HG03025 (cell line): Measurements from ENCODE around the gene CDK5R2.

Experiments used
- ATAC-seq: cut with Tn5 transposase; IDR thresholded peaks from one replicate; pipeline ENCODE4 v1.9.1; 2021; ENCODE audit warnings: mild to moderate bottlenecking, moderate library complexity; ENCODE audit not compliant: unreplicated experiment, low FRiP score

CDK5R2 gene

DNA sequence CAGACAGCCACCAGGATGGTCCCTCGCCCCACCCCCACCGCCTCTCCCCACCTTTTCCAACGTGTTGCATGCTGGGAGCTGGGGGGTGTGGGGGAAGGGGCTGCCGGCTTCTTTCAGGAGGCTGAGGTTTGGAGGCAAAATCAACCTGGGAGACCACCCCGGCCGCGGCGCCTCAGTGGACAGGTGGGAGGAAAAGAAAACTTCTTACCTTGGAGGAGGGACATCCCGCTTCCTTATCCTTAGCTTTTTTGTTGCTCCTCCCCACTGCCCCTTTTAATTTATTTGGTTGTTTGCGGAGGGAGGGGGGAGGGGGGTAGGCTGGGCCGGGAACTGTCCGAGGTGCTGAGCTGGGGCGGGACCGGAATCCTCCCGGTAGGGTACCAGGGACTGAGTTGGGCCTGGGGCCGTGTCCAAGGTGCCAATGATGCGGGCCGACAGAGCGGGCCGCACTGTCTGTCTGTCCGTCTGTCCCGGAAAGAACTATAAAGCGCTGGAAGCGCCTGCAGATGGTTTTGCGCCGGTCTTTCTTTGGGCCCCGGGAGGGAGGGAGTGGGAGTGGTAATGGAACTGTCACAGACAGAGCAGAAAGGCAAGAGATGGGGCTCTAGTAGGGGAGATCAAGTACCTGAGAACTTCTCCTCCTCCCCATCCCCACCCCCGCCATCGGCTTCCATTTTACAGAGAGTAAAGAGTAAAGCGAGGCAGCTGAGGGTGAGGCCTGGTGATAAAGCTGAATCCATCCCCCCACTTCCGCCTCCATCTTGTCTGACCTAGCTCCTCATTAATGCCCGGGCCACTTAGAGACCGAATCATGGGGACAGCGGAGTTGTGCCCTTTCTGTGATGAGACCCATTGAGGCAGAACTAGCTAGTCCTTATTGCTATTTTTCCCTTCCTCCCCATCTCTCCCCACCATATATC, 2.4 kb downstream of the CDK5R2 start:
- ATAC-seq, result no peak

DNA sequence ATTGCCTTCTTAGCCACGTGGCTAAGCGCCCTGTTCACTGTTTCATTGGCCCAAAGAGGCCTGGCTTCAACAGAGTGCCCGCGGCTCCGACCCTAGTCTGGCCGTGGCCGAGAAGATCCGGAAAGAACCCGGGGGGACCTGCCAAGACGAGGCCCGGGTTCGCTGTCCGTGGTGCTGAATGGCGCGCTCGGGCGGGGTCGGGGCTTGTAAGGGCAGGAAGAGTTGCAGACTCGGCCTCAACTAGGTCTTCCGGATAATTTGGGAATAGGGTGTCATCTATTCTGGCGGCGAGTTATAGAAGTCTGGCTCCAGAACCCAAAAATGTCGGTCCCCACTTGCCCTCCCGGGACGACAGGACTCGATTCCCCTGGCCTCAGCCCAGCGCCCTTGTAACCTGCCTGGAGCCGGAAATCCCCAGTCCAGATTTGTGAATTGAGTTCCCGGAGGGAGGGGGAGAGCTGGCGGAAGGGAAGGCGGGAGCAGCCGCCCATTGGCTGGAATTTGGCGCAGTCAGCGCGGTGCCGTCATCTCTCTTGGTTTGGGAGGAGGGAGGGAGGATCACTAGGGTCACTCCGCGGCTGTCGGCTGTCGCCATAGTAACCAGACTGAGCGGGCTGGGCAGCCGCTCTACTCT, 3.5 kb downstream of the CDK5R2 start:
- no peak for ATAC-seq

DNA sequence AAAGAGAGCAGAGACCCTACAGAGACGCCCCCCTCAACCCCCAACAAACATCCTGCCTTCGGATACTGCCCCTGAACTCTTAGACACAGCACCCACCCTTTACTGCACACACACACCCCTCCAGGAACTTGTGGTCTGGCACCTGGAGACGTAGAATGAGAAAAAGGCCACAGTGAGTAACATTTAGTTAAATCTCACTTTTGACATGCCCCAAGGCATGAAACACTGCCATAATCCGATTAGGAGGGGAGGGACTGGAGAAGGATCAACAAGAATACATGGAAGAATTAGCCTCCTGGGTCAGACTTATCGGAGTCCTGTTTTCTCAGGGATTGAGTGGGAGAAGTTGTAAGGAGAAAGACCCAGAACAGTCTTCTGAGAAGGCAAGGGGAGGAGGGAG, 4.1 kb downstream of the CDK5R2 start:
- ATAC-seq, result no peak

DNA sequence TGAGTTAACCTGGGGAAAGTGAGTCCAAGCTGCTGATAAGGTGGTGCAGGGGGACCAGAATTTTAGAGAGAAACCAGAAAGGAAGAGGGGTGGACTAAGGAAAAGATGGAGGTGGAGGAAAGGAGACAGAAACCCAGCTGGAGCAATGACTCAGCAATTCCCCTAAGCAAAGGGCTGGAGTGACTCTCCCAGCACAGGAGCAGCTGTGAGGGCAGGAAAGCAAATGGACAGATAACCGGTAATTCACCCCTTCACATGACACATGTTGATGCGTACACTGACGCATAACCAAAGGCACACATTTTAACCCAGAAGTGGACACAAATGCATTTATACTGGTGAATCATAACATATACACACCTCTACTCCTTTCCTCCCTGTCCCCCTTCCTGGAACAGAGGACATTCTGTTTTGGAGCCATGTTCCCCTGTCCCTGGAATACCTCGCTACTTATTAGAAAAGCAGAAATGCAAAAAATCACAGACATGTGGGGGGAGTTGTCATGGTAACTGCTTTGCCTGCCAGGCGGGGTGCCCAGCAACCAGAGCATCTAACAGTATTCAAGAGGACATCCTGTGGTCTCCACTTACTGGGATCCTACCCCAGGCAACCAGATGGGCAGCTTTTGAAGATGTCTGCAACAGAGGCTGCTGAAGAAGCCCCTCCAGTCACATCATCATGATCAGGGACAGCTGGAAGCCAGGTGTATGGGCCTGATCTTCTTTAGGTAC, 4.7 kb downstream of the CDK5R2 start:
- ATAC-seq, result no peak

DNA sequence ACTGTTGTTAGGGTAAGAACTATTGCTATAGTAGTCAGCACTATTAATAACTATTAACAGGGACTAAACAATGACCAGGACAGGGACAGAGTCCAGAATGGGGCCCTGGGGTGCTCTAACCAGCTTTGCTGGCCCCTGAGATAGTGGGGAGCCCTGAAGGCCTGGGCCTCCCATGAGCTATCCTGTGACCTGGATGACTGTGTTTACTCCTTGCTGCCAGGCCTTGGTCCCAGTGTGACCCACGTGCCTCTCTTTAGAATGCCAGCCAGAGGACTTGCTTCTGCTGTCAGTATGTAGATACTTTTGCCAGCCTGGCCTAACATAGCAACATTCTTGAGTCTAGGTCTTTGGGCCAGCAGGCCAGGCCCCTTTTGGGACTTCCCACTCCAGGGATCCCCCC, 11.4 kb downstream of the CDK5R2 start:
- no peak for ATAC-seq

DNA sequence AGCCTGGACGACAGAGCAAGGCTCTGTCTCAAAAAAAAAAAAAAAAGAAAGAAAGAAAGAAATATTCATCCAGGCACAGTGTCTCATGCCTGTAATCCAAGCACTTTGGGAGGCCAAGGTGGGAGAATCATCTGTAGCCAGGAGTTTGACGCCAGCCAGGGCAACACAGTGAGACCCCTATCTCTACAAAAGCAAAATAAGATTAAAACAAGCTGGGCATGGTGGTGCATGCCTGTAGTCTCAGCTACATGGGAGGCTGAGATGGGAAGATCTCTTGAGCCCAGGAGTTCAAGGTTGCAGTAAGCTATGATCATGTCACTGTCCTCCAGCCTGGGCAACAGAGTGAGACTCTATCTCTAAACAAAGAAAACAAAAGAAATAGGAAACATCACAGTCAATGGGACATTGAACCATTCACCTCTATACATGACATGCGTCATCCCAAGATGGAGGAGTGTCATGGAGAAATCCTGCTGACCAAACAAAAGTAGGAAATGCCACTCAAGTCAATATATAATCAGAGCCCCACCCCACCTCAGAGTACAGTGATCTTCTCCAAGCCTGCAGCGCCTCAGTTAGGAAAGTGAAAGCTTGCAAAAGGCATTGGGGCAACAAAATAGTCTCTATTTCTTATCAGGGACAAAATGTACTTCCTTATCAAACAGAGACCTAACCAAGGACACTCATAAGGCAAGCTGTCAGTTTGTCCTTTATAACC, 15.8 kb downstream of the CDK5R2 start:
- no peak for ATAC-seq

DNA sequence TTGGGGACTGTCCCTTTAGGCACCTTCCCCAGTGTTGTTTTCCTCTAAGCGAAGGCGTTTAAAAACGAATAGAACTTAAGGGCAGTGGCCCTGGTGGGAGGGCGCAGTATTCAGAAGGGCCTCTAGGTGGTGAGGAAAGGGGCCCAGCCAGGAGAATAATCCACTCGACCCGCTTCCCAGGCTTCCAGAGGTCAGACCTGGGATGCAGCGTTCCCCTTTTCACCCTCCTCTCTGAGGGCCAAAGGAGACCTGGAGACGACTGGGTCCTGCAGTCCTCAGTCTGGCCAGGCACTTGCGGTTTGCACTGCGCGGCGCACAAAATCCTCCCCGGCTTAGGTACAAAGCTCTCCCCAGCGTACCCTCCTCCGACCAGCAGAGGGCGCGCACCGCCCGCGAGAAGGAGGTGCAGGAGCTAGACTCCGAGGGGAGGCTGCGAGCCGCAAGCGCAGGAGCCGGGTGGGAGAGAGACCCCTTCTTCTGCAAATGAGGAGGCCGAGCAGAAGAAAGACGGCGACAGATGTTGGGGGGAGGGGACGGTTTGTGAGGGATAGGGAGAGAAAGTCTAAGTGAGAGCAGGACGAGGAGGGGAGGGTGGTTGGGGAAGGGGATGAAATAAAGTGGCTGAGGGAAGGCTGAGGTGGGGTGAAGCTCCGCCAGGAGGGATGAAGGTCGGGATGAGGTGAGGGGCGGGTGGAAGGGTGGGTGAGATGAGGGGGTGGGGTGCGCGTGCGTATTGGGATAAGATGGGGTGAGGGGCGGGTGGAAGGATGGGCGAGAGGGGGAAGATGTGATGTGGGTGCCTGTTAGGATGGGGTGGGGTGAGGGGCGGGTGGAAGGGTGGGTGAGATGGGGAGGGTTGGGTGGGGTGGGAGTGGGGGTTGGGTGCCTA, 20.6 kb downstream of the CDK5R2 start:
- ATAC-seq, result peak; percentile 83

DNA sequence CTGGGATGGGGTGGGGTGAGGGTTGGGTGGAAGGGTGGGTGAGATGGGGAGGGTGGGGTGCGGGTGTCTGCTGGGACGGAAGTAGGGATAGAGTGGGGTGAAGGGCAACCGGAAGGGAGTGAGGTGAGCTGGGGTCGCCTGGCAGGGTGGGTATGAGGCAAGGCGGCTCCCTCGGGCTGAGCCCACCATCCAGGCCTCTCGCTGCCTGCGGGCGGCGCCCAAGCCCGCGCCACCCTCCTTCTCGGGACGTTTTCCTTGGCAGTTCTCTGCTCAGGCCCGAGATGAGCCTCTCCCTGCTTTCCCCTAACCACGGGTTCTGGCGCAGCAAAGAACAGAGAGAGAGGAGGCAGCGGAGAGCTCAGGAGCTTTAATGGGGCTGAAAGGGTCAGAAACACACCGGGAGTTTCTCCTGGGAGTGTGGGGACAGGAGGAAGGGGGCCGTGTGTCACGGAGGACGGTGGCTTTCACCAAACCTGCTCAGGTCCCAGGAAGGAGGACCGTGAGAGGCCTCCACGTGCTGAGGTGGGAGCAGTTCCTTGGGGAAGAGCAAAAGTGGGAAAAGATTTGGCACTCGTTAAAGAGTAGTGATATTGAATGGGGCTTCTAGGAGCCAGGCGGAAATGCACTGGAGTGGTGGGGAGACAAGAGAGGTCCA, 21.4 kb downstream of the CDK5R2 start:
- no peak for ATAC-seq

DNA sequence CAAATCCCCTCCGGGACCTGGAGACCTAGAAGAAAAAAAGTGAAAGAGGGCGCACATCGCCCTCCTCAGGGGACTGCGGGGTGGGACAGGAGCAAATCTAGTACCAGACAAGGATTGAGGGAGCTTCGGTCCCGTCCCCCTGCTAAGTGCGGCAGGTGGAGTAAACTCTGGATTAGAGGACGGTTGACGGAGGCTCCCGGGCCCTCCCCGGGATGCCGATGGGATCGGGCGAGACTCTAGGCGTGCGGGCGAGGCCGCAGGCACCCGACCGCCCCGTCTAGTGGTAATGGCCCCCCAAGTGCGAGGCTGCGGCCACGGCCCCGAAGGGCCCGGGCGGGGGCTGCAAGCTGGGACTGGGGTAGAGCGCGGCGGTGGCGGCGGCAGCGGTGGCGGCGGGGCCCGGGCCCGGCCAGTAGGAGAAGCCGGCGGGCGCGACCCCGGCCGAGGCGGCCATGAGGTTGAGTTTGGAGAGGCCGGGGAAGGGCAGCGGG, 22.0 kb downstream of the CDK5R2 start:
- no peak for ATAC-seq

DNA sequence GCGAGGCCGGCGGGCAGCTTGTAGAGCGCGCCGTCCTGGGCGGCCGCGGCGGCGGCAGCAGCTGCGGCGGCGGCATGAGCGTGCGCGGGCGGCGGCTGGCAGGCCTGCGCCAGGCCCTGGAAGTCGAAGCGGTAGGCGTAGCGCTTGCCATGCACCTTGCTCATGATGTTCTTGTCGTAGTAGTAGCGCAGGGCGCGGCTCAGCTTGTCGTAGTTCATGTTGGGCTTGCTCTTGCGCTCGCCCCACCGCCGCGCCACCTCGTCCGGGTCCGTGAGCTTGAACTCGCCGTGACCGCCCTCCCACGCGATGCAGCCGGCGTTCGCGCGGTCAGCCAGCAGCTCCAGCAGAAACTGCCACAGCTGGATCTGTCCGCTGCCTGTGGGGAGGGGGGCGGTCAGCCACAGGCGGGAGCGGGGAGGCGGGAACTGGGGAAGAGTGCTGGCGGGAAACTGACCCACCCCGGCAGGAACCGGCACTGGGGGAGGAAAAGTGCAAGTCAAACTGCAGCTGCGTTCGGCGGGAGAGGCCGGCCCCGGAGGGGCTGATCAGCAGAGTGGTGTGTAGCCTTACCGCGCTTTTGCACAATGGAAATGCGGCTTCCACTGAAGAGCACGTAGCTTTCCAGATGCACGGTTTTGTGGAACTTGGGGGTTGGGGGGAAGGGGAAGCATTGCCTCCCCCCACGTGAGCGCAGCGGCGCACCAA, 22.6 kb downstream of the CDK5R2 start:
- no peak for ATAC-seq

DNA sequence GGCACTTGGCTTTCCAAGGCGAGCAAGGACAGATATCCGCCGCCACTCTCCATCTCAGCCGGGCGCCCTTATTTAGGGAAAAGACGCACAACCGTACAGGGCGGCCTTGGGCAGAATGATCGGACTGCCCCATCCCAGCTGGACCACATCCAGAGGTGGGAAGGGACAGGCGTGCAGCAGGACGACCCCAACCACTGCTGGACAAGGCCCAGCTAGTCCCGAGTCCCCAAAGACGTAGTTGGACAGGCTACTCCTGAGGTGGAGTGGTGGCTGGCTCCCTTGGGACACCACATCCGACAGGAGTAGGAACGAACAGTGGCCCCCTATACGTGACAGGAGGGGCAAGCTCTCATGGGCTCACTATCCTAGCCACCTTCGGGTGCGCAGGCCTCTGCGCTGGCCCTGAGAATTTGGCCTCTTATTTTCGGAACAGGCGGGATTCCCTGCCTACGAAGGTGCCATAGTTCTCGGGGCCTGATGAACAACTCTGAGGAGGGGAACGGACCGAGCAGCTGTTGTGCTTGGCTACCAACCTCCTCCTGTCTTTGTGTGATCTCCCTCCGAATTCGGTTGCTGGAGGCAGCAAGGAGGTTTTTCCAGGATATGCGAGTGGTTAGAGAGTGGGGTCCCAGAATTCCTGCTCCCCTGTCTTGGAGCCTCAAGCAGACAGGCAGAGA, 23.3 kb downstream of the CDK5R2 start:
- ATAC-seq, result no peak

DNA sequence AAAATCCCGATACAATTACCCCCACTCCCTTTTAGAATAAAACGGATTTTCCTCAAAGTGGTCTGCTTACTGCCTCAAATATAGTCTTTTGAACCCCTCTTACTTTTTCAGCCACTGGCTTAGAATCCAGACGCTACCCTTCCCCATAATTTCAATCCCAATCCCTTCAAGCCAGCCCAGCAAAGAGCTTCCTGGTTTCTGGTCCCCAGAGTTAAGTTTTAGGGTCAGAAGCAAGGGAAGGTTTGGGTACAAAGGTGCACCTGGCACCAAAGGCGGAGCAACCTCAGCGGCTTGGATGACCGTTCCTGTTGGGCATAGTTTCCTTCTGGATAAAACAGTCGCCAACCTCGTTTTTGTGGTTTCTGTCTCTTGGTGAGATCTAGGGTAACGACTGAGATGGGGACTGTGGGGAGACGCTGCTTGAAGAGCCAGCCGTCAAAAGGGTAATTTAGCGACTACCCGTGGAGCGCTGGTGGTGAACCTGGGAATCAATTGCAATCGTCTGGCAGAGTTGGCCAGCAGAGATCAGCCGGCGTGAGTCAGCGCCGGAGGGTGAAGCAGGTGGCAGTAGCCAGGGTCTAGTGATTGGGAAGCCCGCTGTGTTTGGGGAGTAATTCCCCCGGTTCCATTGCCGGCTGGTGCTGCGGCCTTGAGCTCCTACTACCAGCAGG, 23.9 kb downstream of the CDK5R2 start:
- ATAC-seq, result no peak

DNA sequence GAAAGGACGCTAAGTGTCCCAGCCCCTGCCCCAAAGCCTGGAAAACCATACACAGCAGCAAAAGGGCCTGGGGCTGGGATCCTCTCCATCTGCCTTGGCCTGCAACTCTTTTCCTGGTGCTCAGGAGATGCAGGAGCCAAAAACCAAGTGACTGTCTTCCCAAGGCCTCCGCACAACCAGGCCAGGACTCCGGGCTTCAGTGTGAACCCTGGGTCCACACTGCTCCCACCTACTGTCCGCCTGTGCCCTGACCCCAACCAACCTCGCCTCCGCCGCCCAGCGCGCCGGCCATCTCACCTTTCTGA, 24.4 kb downstream of the CDK5R2 start:
- ATAC-seq, result no peak

DNA sequence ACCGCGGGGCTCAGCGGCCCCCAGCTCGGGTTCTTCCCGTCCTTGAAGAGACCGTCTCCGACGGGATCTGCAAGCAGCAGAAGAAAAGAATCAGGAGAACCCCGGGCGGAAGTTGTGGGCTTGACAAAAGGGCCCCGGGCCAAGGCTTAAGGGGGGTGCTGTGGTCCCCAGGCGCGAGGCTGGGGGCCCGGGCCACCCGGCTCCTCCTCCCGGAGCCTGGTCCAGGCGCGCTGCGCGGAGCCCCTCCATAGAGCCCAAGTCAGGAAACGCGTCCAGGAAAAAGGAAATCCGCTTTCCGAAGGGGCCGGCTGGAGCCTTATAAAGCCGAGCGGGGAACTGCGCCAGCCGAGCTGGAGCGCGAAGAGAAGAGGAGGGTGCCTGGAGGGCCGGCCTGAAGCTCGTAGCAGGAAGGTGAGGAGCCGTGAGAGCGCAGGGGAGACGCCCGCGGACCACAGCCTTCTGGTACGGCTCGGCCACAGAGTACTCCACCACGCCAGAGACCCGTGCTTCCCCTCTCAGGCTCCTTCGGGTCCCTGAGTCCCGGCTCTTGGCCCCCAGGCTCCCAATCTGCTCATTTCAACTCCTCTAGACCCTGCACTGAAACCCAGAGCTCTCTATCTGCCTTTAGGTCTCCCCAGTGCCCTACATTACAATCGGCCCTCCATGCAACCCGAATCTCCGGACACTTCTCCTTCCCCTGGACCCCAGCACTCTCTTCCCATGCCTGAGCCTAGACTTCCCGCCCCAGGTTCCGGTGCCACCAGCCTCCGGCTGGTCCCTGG, 25.0 kb downstream of the CDK5R2 start:
- no peak for ATAC-seq

DNA sequence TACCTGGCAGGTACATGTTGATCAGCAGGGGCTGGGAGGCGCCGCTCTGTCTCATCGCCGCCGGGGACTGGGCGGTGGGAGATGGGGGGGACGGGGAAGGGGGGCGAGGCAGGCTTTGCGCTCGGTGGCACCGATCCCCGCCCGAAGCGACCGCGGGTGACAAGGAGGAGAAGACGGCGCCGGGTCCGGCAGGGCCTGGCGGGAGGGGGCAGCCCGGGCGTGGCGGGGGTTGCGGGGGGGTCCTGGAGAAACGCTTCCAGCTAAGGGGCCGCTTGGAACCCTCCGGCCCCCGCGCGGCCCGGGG, 25.5 kb downstream of the CDK5R2 start, which contains the start of gene FEV:
TSS of gene FEV (minus strand) at position 164 of the 304 bp plus-strand sequence. CDS start at position 55, 109 bp downstream.
- ATAC-seq, result no peak

DNA sequence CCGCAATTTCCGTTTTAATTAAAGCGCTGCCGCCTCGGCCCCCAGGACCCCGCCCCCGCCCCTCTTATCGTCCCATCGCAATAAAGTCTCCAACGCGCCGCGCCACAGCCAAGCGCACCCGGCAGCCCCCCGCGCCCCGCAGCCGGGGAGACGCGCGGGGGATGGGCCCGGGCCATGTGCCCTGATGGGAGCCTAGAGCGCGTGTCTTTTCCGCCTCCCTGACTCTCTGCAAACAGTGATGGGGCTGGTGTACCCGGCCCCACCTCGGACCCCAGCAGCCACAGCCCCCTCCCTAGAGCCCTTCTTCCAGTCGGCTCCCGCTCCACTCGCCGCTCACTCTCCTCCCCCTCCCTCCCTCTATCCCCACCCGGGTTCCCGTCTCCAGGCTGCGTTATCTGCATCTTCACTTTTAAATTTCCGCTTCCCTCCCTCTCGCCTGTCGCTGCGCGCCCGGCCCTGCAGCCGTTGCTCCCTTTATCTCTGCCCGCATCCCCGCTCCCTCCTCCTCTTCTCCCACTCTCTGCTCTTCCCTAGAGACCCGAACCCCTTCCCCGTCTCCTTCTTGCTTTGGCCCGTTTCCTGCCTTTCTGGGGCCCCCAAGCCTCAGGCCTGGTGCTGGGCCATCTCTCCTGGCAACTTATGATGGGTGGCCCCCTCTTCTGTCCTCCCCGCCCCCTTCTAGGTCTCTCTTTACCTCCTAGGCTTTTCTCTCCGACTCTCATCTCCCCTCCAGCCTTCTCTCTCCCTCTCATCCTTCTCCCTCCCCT, 26.0 kb downstream of the CDK5R2 start:
- no peak for ATAC-seq
